HEK293 (cell line): ENCODE results near the gene EEF2KMT.
"Not testable (repeated sequence)": the region's sequence is repeated elsewhere in the genome, so short reads cannot be mapped to it uniquely, and the experiment has no call there.

Experiments used
- CTCF ChIA-PET: fragments of 350-600 bp; formaldehyde crosslinking; extraction: SDS; loops from one replicate; lab custom pipeline; 2021; ENCODE audit warnings: antibody characterized with exemption; lab: Yijun Ruan, JAX
- POLR2A ChIA-PET: fragments of 300-600 bp; formaldehyde crosslinking; extraction: SDS; loops from one replicate; lab custom pipeline; 2020; ENCODE audit warnings: antibody characterized with exemption, inconsistent platforms; lab: Yijun Ruan, JAX
- H3K27ac ChIP-seq: fragments of 200-500 bp; sonication (Bioruptor generic); 2 replicates; pipeline ENCODE4 v1.5.1; 2014; ENCODE audit warnings: low read depth, low read length, control low read depth, inconsistent platforms; ENCODE audit errors: extremely low read depth
- H3K36me3 ChIP-seq, 2 experiments: fragments of 200-500 bp in 1 of 2; sonication (Bioruptor generic) in 1 of 2; 1 replicate in 1 of 2; 2 replicates in 1 of 2; pipeline ENCODE4 v1.5.1; 2014 to 2017; ENCODE audit warnings: inconsistent platforms in 2 of 2, low read length in 2 of 2; ENCODE audit not compliant: control insufficient read depth in 2 of 2, insufficient read depth in 1 of 2
- H3K4me1 ChIP-seq: fragments of 200-500 bp; sonication (Bioruptor generic); 2 replicates; pipeline ENCODE4 v1.5.1; 2014; ENCODE audit warnings: mild to moderate bottlenecking, low read length, inconsistent platforms; ENCODE audit not compliant: control insufficient read depth, insufficient read depth
- H3K4me3 ChIP-seq: 2 replicates; pipeline ENCODE4 v1.5.1; 2011; ENCODE audit warnings: low read depth, mild to moderate bottlenecking, control low read depth, low read length, moderate library complexity
- H3K9me3 ChIP-seq: fragments of 200-500 bp; sonication (Bioruptor generic); 2 replicates; pipeline ENCODE4 v1.5.1; 2014; ENCODE audit warnings: low read depth, low read length, inconsistent platforms; ENCODE audit not compliant: control insufficient read depth, insufficient read depth
- EGR2 ChIP-seq: fragments of 450-650 bp; formaldehyde crosslinking; IDR thresholded peaks from 2 replicates; pipeline ENCODE4 v1.5.1; 2016; ENCODE audit warnings: low read depth, missing biosample characterization, missing genetic modification characterization
- FEZF1 ChIP-seq: fragments of 450-650 bp; formaldehyde crosslinking; IDR thresholded peaks from 2 replicates; pipeline ENCODE4 v1.5.1; 2016; ENCODE audit warnings: missing biosample characterization, missing genetic modification characterization
- HIC1 ChIP-seq: fragments of 450-650 bp; formaldehyde crosslinking; IDR thresholded peaks from 2 replicates; pipeline ENCODE4 v1.5.1; 2016; ENCODE audit warnings: missing biosample characterization, missing genetic modification characterization
- HOXC10 ChIP-seq: sonication (generic); formaldehyde crosslinking; IDR thresholded peaks from 2 replicates; pipeline ENCODE4 v1.8.1; 2023; ENCODE audit warnings: mild to moderate bottlenecking, missing genetic modification reagents
- MYNN ChIP-seq: fragments of 450-650 bp; formaldehyde crosslinking; IDR thresholded peaks from 2 replicates; pipeline ENCODE4 v1.5.1; 2016; ENCODE audit warnings: missing biosample characterization, missing genetic modification characterization, borderline replicate concordance
- OSR2 ChIP-seq: fragments of 450-650 bp; formaldehyde crosslinking; IDR thresholded peaks from 2 replicates; pipeline ENCODE4 v1.5.1; 2016; ENCODE audit warnings: missing biosample characterization, missing genetic modification characterization
- ZBTB1 ChIP-seq: fragments of 450-650 bp; formaldehyde crosslinking; IDR thresholded peaks from 2 replicates; pipeline ENCODE4 v1.5.1; 2016; ENCODE audit warnings: missing biosample characterization, missing genetic modification characterization
- ZBTB11 ChIP-seq: fragments of 450-650 bp; formaldehyde crosslinking; conservative IDR thresholded peaks from 2 replicates; pipeline ENCODE4 v1.5.1; 2016; ENCODE audit warnings: low read depth, missing biosample characterization, missing genetic modification characterization
- ZNF112 ChIP-seq: fragments of 450-650 bp; formaldehyde crosslinking; IDR thresholded peaks from 2 replicates; pipeline ENCODE4 v1.5.0; 2017; ENCODE audit warnings: missing biosample characterization, missing genetic modification characterization
- ZNF132 ChIP-seq: fragments of 450-650 bp; formaldehyde crosslinking; IDR thresholded peaks from 2 replicates; pipeline ENCODE4 v1.5.1; 2017; ENCODE audit warnings: missing biosample characterization, missing genetic modification characterization, borderline replicate concordance
- ZNF157 ChIP-seq: fragments of 450-650 bp; formaldehyde crosslinking; IDR thresholded peaks from 2 replicates; pipeline ENCODE4 v1.5.1; 2016; ENCODE audit warnings: missing biosample characterization, missing genetic modification characterization
- ZNF202 ChIP-seq: fragments of 450-650 bp; formaldehyde crosslinking; IDR thresholded peaks from 2 replicates; pipeline ENCODE4 v1.5.1; 2016; ENCODE audit warnings: missing biosample characterization, missing genetic modification characterization, borderline replicate concordance
- ZNF274 ChIP-seq, 2 experiments: fragments of 200-500 bp in 1 of 2; fragments of 450-650 bp in 1 of 2; sonication (Bioruptor generic) in 1 of 2; formaldehyde crosslinking in 1 of 2; IDR thresholded peaks; 2 replicates each; pipeline versions ENCODE4 v1.5.1 to v1.6.1; 2014 to 2016; ENCODE audit warnings: borderline replicate concordance in 1 of 2, inconsistent platforms in 1 of 2, low read length in 1 of 2, missing biosample characterization in 1 of 2, missing genetic modification characterization in 1 of 2
- ZNF280C ChIP-seq: fragments of 450-650 bp; formaldehyde crosslinking; IDR thresholded peaks from 2 replicates; pipeline ENCODE4 v1.5.1; 2016; ENCODE audit warnings: missing biosample characterization, missing genetic modification characterization
- ZNF311 ChIP-seq: fragments of 450-650 bp; formaldehyde crosslinking; IDR thresholded peaks from 2 replicates; pipeline ENCODE4 v1.5.1; 2017; ENCODE audit warnings: missing biosample characterization, missing genetic modification characterization, borderline replicate concordance
- ZNF600 ChIP-seq: fragments of 450-650 bp; formaldehyde crosslinking; IDR thresholded peaks from 2 replicates; pipeline ENCODE4 v1.5.1; 2016; ENCODE audit warnings: missing biosample characterization, missing genetic modification characterization
- ZNF654 ChIP-seq: fragments of 450-650 bp; formaldehyde crosslinking; IDR thresholded peaks from 2 replicates; pipeline ENCODE4 v1.5.1; 2016; ENCODE audit warnings: low read depth, missing biosample characterization, missing genetic modification characterization
- ZNF76 ChIP-seq: fragments of 450-650 bp; formaldehyde crosslinking; IDR thresholded peaks from 2 replicates; pipeline ENCODE4; 2016; ENCODE audit warnings: low read depth, missing biosample characterization, missing genetic modification characterization, borderline replicate concordance
- ZNF792 ChIP-seq: fragments of 450-650 bp; formaldehyde crosslinking; IDR thresholded peaks from 2 replicates; pipeline ENCODE4 v1.5.1; 2016; ENCODE audit warnings: missing biosample characterization, missing genetic modification characterization
- ZNF837 ChIP-seq: fragments of 450-650 bp; formaldehyde crosslinking; IDR thresholded peaks from 2 replicates; pipeline ENCODE4 v1.5.1; 2016; ENCODE audit warnings: missing biosample characterization, missing genetic modification characterization
- TF ChIP-seq, protein P1 (sequence below): fragments of 450-650 bp; formaldehyde crosslinking; IDR thresholded peaks from 2 replicates; pipeline ENCODE4 v1.5.1; 2016; ENCODE audit warnings: missing biosample characterization, missing genetic modification characterization

EEF2KMT gene

DNA sequence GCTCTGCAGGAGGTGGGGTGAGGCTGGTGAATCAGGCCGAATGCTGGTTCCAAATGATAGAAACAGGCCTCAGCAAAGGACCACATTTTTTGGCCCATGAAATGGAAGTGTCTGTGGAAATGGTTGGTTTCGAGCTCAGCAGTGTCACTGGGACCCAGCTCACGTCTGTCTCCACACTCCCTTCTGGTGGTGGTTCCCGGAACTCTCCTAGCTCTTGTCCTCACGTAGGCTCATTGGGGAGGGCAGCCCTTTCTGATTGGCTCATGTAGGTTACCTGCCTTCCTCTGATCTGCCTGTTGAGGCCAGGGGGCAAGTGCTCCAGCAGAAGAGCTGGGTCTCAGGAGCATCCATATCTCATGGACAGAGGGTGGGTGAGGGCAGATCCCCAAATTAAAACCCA, 22.0 kb downstream of the EEF2KMT start (continued):
- TF ChIP-seq ZNF280C (tag by site-specific recombination) (no peak), ZNF600 (tag by site-specific recombination) (no peak), ZNF274 (IDR thresholded peaks at IDR 0.05; ENCODE audit: low read length) (no peak), ZNF274 (tag by site-specific recombination; IDR thresholded peaks at IDR 0.05; ENCODE audit: borderline replicate concordance) (no peak)
- TF ChIP-seq, protein P1, sequence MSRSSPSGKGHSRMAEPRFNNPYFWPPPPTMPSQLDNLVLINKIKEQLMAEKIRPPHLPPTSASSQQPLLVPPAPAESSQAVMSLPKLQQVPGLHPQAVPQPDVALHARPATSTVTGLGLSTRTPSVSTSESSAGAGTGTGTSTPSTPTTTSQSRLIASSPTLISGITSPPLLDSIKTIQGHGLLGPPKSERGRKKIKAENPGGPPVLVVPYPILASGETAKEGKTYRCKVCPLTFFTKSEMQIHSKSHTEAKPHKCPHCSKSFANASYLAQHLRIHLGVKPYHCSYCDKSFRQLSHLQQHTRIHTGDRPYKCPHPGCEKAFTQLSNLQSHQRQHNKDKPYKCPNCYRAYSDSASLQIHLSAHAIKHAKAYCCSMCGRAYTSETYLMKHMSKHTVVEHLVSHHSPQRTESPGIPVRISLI (tag by site-specific recombination): no peak

DNA sequence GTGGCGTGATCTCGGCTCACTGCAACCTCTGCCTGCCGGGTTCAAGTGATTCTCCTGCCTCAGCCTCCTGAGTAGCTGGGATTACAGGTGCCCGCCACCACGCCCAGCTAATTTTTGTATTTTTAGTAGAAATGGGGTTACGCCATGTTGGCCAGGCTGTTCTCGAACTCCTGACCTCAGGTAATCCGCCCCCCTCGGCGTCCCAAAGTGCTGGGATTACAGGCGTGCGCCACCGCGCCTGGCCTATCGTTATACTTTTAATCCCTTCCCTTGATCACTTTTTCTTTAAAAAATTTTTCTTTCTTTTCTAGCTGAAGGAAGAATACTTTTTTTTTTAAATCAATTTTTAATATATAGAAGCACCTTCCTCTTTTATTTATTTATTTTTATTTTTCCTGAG, 23.8 kb downstream of the EEF2KMT start:
- H3K9me3 ChIP-seq, H3K27ac ChIP-seq, POLR2A ChIA-PET, H3K4me3 ChIP-seq, CTCF ChIA-PET, H3K4me1 ChIP-seq: not testable (repeated sequence)
- H3K36me3 ChIP-seq: peaks cover 0 to 40% of the 10 kb centered on the region in 2 experiments; a peak in 1 of 3 replicates

- Histone ChIP-seq H3K9me3 (no peaks in the 10 kb centered on the region), H3K36me3 (peaks cover 0 to 35% of the 10 kb centered on the region in 2 experiments; a peak in 1 of 3 replicates), H3K27ac (no peak overlapping the region), H3K4me3 (no peak overlapping the region), H3K4me1 (no peaks in the 10 kb centered on the region)
- CTCF ChIA-PET: interaction anchor here (1.5 kb wide), 1 partner anchor 11 kb away, joined by 4 read pairs; no protein-coding TSS in a partner anchor
- no peak for TF ChIP-seq ZNF792 (tag by site-specific recombination)
- no peak for TF ChIP-seq MYNN (tag by site-specific recombination)
- no peak for TF ChIP-seq ZBTB1 (tag by site-specific recombination)
- no peak for TF ChIP-seq ZNF157
- TF ChIP-seq ZNF837 (tag by site-specific recombination): no peak
- TF ChIP-seq ZNF654 (tag by site-specific recombination): no peak
- TF ChIP-seq FEZF1 (tag by site-specific recombination): no peak
- TF ChIP-seq ZNF202 (tag by site-specific recombination): no peak
- no peak for TF ChIP-seq ZNF311 (tag by site-specific recombination)
- no peak for TF ChIP-seq ZBTB11 (tag by site-specific recombination)
- no peak for TF ChIP-seq HIC1 (tag by site-specific recombination)
- no peak for TF ChIP-seq ZNF112 (tag by site-specific recombination)
- no peak for TF ChIP-seq OSR2 (tag by site-specific recombination)
- TF ChIP-seq EGR2 (tag by site-specific recombination): no peak
- TF ChIP-seq ZNF132 (tag by site-specific recombination): no peak
- TF ChIP-seq HOXC10 (CRISPR knock-in tag): no peak
- no peak for TF ChIP-seq ZNF76 (tag by site-specific recombination)
- POLR2A ChIA-PET: no interaction called here
These were observed 24.3 kb downstream of the EEF2KMT start for GRCh38 chr16:5073279-5073629.
